GM12801 (cell line): ENCODE measurements around the gene LPIN1.

Experiments used
- CTCF ChIP-seq: IDR thresholded peaks from one replicate; pipeline ENCODE4 v1.5.1; 2011; ENCODE audit warnings: control low read depth; ENCODE audit not compliant: insufficient read length; ENCODE audit errors: extremely low read depth

Gene LPIN1

GRCh38 chr2:11769516-11769915, 23.1 kb downstream of the LPIN1 start:
- no peak for TF ChIP-seq CTCF

- TF ChIP-seq CTCF: no peak
Measured at GRCh38 chr2:11770531-11771188, 24.2 kb downstream of the LPIN1 start.

- TF ChIP-seq CTCF: no peak
Measured at GRCh38 chr2:11771971-11772615, 25.7 kb downstream of the LPIN1 start.

GRCh38 chr2:11773111-11773510, 26.7 kb downstream of the LPIN1 start:
- TF ChIP-seq CTCF: no peak

- no peak for TF ChIP-seq CTCF
Measured at GRCh38 chr2:11773747-11774525, 27.5 kb downstream of the LPIN1 start.

GRCh38 chr2:11774600-11774999, 28.2 kb downstream of the LPIN1 start:
- TF ChIP-seq CTCF: no peak

- TF ChIP-seq CTCF: no peak
Measured at GRCh38 chr2:11775384-11775783, 29.0 kb downstream of the LPIN1 start.
